Measurements from ENCODE around the gene COL6A2. TPM values are rescaled to one million over a fixed set of nuclear protein-coding genes. Genes with fewer than 3 reads are reported as not detected.

COL6A2 gene
- total and polyA plus RNA-seq, 2 of the 13 experiments (the other 11 are each of a cell fraction or from before 2014, with no cell fraction given) = 0.07 to 0.41 TPM

DNA sequence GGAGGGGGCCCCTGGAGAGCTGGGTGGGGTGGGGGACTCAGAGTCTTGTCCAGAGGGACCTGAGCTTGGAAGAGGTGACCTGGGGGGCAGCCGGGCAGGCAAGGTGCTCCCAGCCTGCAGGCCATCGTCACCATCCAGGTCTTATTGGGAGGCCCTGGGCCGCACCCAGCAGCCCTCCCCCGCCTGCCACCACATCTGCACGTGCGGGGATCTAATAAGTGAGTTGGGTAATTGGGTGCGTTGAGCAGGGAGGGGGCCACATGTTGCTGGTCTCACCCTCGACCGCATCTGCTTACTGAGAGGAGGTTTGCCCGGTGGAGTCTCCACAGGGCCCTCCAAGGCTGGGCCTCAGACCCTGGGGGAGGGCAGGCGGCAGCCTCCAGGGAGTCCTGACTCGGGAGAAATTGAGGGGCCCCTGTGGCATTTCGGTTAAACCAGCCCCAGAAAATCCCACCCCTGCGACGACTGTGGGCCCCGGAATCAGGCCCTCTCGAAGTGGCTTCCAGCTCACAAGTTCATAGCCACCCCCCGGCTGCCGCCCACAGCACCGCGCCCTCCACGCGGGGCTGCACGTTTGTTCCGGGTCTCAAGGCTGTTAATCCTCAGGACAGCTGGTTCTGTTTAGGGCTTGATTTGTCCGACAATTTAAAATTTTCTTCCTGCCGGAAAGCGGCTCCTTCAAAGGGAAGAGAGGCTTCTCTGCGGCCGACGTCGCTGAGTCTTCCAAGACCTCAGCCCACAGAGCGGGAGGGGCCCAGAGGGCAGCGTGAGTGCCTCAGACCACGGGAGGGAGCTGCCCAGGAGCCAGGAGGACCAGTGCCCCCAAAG, 14.7 kb upstream of the COL6A2 start (continued):
- no peak for TF ChIP-seq PATZ1 (CRISPR knock-in tag; IDR thresholded peaks at IDR 0.05)

DNA sequence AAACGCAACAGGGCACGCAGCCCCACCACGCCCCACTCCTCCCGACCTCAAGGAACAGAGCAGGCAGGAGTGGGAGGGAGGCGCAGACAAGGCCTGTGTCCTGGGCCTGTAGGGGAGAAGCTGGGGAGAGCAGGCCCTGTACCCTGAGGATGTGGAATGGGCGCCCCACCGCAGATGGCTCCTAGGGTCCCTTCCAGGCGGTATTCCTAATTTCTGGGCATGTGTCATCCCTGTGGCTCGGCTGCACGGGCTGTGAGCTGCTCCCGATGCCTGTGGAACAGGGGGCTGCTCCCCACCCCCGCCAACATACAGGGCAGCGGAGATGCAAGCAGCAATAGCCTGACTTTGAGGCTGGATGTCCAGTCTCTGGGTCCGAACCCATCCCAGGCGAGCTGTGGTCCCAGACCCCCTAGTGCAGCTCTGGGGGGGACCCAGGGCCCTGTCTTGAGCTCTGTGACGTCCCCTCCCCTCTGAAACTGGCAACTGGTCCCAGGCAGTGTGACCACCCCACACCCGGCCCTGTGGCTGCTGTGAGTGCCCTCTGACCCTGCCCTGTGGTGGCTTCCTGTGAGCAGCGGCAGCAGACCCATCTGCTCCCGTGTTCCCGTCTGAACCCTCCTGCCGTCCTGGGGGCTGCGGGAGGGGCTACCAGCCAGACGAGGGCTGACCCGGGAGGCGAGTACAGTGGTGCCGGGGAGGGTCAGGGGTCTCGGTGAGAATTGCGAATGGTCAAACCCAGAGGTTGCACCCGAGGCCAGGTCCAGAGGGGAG, 13.9 kb upstream of the COL6A2 start:
- WGBS (ENCODE audit: low lambda C conversion rate) = 55% methylated on average over 13 of the region's 29 CpGs
- Histone ChIP-seq H3K4me1 (ENCODE audit: insufficient read depth, low read length) (peaks cover 11% of the 10 kb centered on the region; the same call in 1 of the 2 replicates), H3K9me3 (ENCODE audit: low read length) (no peaks in the 10 kb centered on the region), H3K79me2 (ENCODE audit: insufficient read depth, low read length) (no peaks in the 10 kb centered on the region), H4K20me1 (ENCODE audit: insufficient read depth, low read length) (no peaks in the 10 kb centered on the region), H3K4me2 (ENCODE audit: low read depth, low read length) (no peak overlapping the region), H3K27ac (ENCODE audit: extremely low read length, insufficient read depth, low read length) (no peak overlapping the region), H3K9ac (ENCODE audit: insufficient read depth, low read depth, low read length) (no peak overlapping the region), H2AFZ (ENCODE audit: low read length) (no peak overlapping the region), H3K27me3 (ENCODE audit: control insufficient read depth in 1 of 2, insufficient read depth in 2 of 2, low read length in 2 of 2) (peaks cover 20 to 46% of the 10 kb centered on the region in 2 experiments; a peak in 4 of 5 replicates), H3K36me3 (replicated peaks in 1 of 2; ENCODE audit: control insufficient read depth in 1 of 2, insufficient read depth in 2 of 2, low read length in 2 of 2) (no peaks in the 10 kb centered on the region), H3K4me3 (replicated peaks in 1 of 3; ENCODE audit: insufficient read depth in 1 of 3, low read depth in 2 of 3, low read length in 3 of 3) (no peak overlapping the region)
- ChIA-PET CTCF (ENCODE audit: low intra/inter-chr PET ratio, low total read pairs) (no interaction called here), POLR2A (no interaction called here)
- FAIRE-seq (no peak), ATAC-seq (peak; percentile 17; the same call in 1 of the 3 replicates), DNase-seq (ENCODE audit: low spot score) (no peak)
- no TSS peak for BruUV-seq (replicated peaks)
- intact Hi-C loops (cut with micrococcal nuclease; ENCODE audit: unreplicated experiment) (no loop called here), in situ Hi-C loops (cut with HindIII; ENCODE audit: extremely low pct_ligation_motif_present, low pct_unique_long_range_greater_than_20kb) (no loop called here)
- no peak for TF ChIP-seq ZNF543 (CRISPR knock-in tag; IDR thresholded peaks at IDR 0.05)
- no peak for TF ChIP-seq ZNF234 (CRISPR knock-in tag; conservative IDR thresholded peaks at IDR 0.05)
- TF ChIP-seq, protein P1, sequence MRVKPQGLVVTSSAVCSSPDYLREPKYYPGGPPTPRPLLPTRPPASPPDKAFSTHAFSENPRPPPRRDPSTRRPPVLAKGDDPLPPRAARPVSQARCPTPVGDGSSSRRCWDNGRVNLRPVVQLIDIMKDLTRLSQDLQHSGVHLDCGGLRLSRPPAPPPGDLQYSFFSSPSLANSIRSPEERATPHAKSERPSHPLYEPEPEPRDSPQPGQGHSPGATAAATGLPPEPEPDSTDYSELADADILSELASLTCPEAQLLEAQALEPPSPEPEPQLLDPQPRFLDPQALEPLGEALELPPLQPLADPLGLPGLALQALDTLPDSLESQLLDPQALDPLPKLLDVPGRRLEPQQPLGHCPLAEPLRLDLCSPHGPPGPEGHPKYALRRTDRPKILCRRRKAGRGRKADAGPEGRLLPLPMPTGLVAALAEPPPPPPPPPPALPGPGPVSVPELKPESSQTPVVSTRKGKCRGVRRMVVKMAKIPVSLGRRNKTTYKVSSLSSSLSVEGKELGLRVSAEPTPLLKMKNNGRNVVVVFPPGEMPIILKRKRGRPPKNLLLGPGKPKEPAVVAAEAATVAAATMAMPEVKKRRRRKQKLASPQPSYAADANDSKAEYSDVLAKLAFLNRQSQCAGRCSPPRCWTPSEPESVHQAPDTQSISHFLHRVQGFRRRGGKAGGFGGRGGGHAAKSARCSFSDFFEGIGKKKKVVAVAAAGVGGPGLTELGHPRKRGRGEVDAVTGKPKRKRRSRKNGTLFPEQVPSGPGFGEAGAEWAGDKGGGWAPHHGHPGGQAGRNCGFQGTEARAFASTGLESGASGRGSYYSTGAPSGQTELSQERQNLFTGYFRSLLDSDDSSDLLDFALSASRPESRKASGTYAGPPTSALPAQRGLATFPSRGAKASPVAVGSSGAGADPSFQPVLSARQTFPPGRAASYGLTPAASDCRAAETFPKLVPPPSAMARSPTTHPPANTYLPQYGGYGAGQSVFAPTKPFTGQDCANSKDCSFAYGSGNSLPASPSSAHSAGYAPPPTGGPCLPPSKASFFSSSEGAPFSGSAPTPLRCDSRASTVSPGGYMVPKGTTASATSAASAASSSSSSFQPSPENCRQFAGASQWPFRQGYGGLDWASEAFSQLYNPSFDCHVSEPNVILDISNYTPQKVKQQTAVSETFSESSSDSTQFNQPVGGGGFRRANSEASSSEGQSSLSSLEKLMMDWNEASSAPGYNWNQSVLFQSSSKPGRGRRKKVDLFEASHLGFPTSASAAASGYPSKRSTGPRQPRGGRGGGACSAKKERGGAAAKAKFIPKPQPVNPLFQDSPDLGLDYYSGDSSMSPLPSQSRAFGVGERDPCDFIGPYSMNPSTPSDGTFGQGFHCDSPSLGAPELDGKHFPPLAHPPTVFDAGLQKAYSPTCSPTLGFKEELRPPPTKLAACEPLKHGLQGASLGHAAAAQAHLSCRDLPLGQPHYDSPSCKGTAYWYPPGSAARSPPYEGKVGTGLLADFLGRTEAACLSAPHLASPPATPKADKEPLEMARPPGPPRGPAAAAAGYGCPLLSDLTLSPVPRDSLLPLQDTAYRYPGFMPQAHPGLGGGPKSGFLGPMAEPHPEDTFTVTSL (CRISPR knock-in tag; IDR thresholded peaks at IDR 0.05; ENCODE audit: borderline replicate concordance) = no peak
- TF ChIP-seq CSRNP1 (CRISPR knock-in tag; IDR thresholded peaks at IDR 0.05) = no peak
- no peak for TF ChIP-seq SP140L (CRISPR knock-in tag; IDR thresholded peaks at IDR 0.05; ENCODE audit: borderline replicate concordance)
- no peak for TF ChIP-seq RXRA (CRISPR knock-in tag; IDR thresholded peaks at IDR 0.05)
- TF ChIP-seq NR1H2 (CRISPR knock-in tag; IDR thresholded peaks at IDR 0.05; ENCODE audit: borderline replicate concordance, low read depth) = no peak
